Measurements from ENCODE around the gene MLLT10.

GRCh38 chr10:21488957-21489446 lies 45.0 kb upstream of the MLLT10 start:
- TF ChIP-seq EZH2 (IDR thresholded peaks at IDR 0.05) (no peak), FOXP2 (optimal IDR thresholded peaks at IDR 0.05; ENCODE audit: control extremely low read depth, extremely low read length, insufficient read depth) (no peak)
